Astrocyte (in vitro differentiated cells and primary cell): ENCODE results near the gene SEMA3G. TPM values are rescaled to one million over a fixed set of nuclear protein-coding genes. Genes with fewer than 3 reads are reported as not detected.

Experiments used
- DNase-seq: peaks from one replicate; pipeline ENCODE4 v3.0.0-alpha.2; 2010; ENCODE audit warnings: low read depth
- FAIRE-seq: peaks from 2 replicates; lab custom pipeline; 2011; peaks lifted over from hg19 to GRCh38; lab: Jason Lieb, UNC
- H2AFZ ChIP-seq: 2 replicates; pipeline ENCODE4 v1.6.0; 2012; ENCODE audit warnings: low read depth, low read length, inconsistent platforms
- H3K27ac ChIP-seq: 2 replicates; pipeline ENCODE4 v1.5.1; 2011; ENCODE audit warnings: low read depth, low read length, inconsistent platforms
- H3K27me3 ChIP-seq: 2 replicates; pipeline ENCODE4 v1.6.0; 2011; ENCODE audit warnings: low read length, inconsistent platforms; ENCODE audit not compliant: insufficient read depth
- H3K36me3 ChIP-seq: 2 replicates; pipeline ENCODE4 v1.5.1; 2011; ENCODE audit warnings: low read length, inconsistent platforms; ENCODE audit not compliant: insufficient read depth
- H3K4me1 ChIP-seq: 2 replicates; pipeline ENCODE4 v1.5.1; 2011; ENCODE audit warnings: low read length, inconsistent platforms; ENCODE audit not compliant: insufficient read depth
- H3K4me2 ChIP-seq: 2 replicates; pipeline ENCODE4 v1.6.0; 2012; ENCODE audit warnings: low read length, inconsistent platforms
- H3K4me3 ChIP-seq: 2 replicates; pipeline ENCODE4 v1.5.1; 2011; ENCODE audit warnings: low read depth, mild to moderate bottlenecking, low read length, inconsistent platforms; ENCODE audit not compliant: insufficient read depth
- H3K79me2 ChIP-seq: 2 replicates; pipeline ENCODE4 v1.6.0; 2012; ENCODE audit warnings: mild to moderate bottlenecking, low read length, inconsistent platforms; ENCODE audit not compliant: insufficient read depth
- H3K9ac ChIP-seq: 2 replicates; pipeline ENCODE4 v1.6.0; 2012; ENCODE audit warnings: mild to moderate bottlenecking, low read length, inconsistent platforms
- H3K9me3 ChIP-seq: 2 replicates; pipeline ENCODE4 v1.5.1; 2012; ENCODE audit warnings: low read depth, mild to moderate bottlenecking, low read length, inconsistent platforms; ENCODE audit not compliant: insufficient read depth
- H4K20me1 ChIP-seq: 2 replicates; pipeline ENCODE4 v1.6.0; 2012; ENCODE audit warnings: low read length, inconsistent platforms; ENCODE audit not compliant: insufficient read depth
- H3K27ac Mint-ChIP-seq: one replicate; pipeline ENCODE4 v1.8.0; 2021; ENCODE audit warnings: mild to moderate bottlenecking, mixed read lengths; ENCODE audit not compliant: unreplicated experiment
- H3K27me3 Mint-ChIP-seq: one replicate; pipeline ENCODE4 v1.8.0; 2021; ENCODE audit warnings: low read depth, mixed read lengths; ENCODE audit not compliant: unreplicated experiment
- H3K36me3 Mint-ChIP-seq: one replicate; pipeline ENCODE4 v1.8.0; 2021; ENCODE audit warnings: low read depth, mixed read lengths; ENCODE audit not compliant: unreplicated experiment
- H3K4me1 Mint-ChIP-seq: one replicate; pipeline ENCODE4 v1.8.0; 2021; ENCODE audit warnings: low read depth, mixed read lengths; ENCODE audit not compliant: unreplicated experiment
- H3K4me3 Mint-ChIP-seq: one replicate; pipeline ENCODE4 v1.8.0; 2021; ENCODE audit warnings: mild to moderate bottlenecking, moderate library complexity, mixed read lengths; ENCODE audit not compliant: unreplicated experiment
- H3K9me3 Mint-ChIP-seq: one replicate; pipeline ENCODE4 v1.8.0; 2021; ENCODE audit warnings: mild to moderate bottlenecking, mixed read lengths; ENCODE audit not compliant: unreplicated experiment
- CTCF ChIP-seq: IDR thresholded peaks from 2 replicates; pipeline ENCODE4 v1.5.1; 2011; ENCODE audit warnings: low read depth, mild to moderate bottlenecking, inconsistent platforms, low read length, moderate library complexity; ENCODE audit not compliant: insufficient read depth
- EZH2 ChIP-seq: IDR thresholded peaks from 2 replicates; pipeline ENCODE4 v1.6.1; 2012; ENCODE audit warnings: mild to moderate bottlenecking, low read length, inconsistent platforms; ENCODE audit not compliant: insufficient read depth
- total RNA-seq: library from RNA; stranded (reverse); gene quantifications from 2 replicates; pipeline ENCODE4 v1.2.1, GENCODE V29; 2021

Gene SEMA3G
- total RNA-seq, 1 donor from 2014 or later, result 0.09 TPM

DNA sequence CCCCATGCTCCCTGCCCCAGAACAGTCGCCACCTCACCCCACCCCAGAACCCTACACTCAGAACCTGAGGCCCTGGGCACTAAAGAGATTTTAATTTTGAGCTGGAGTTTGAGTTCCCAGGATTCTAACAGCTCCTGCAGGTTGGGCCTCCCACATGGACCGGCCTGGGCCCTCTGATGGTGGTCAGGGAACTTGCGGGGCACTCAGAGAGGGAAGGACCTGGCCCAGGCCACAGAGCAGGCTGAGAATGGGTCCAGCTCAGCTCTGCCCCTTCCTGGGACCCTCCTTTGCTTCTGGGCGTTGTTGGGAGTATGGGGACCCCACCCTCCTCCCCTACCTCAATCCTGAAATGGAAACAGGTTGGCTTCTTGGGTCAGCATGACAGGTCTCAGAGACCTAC lies 1.1 kb upstream of the SEMA3G start:
- no peaks in the 10 kb centered on the region for H4K20me1 ChIP-seq
- no peak for FAIRE-seq
- Mint-ChIP-seq H3K36me3 (peaks cover 3% of the 10 kb centered on the region), H3K4me1 (no peaks in the 10 kb centered on the region), H3K27ac (no peak overlapping the region), H3K9me3 (no peaks in the 10 kb centered on the region), H3K4me3 (no peak overlapping the region), H3K27me3 (peaks cover 22% of the 10 kb centered on the region)
- H3K4me1 ChIP-seq, result peaks cover 9% of the 10 kb centered on the region
- H3K36me3 ChIP-seq, result no peaks in the 10 kb centered on the region
- no peaks in the 10 kb centered on the region for H3K27me3 ChIP-seq
- TF ChIP-seq EZH2, result no peak
- no peak for TF ChIP-seq CTCF
- no peaks in the 10 kb centered on the region for H3K79me2 ChIP-seq
- H3K9ac ChIP-seq, result no peak overlapping the region
- no peak for DNase-seq
- no peak overlapping the region for H3K4me3 ChIP-seq
- H3K9me3 ChIP-seq, result no peaks in the 10 kb centered on the region
- H3K27ac ChIP-seq, result no peak overlapping the region
- H2AFZ ChIP-seq, result no peak overlapping the region
- H3K4me2 ChIP-seq, result no peak overlapping the region

DNA sequence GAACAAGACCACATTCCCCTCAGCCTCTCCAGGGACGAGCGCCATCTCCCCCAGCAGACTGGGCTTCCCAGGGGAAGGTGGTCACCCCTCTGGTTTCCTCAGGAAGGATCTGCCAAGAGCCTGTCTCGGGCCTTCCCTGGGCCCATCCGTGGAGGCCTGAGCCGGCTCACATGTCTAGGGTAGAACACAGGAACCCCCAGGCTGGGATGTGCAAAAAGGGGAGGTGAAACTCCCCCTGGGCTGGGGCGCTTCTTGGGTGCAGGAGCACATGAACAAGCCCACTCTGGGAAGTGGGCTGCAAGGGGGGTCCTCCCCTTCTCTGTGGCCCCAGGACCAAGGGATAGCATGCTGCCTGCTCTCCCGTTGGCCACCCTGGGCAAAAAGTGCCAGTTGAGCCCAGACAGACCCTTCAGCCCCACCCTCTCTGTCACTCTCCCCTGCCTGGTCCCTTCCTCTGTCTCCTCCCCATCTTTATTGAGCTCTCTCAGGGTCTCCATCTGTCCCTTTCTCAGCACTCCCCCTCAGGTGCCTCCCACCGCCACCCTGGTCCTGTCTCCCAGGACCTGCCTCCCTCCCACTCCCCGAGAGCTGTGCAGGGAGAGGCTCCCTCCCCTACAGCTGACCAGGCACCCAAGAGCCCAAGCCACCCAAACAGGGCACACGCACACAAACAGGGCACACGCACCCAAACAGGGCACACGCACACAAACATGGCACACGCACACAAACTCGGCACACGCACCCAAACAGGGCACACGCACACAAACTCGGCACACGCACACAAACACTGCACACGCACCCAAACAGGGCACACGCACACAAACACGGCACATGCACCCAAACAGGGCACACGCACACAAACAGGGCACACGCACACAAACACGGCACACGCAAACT lies 864 bp downstream of the SEMA3G start:
- H3K27me3 ChIP-seq, result no peaks in the 10 kb centered on the region
- Mint-ChIP-seq H3K36me3 (peaks cover 3% of the 10 kb centered on the region), H3K9me3 (no peaks in the 10 kb centered on the region), H3K27ac (no peak overlapping the region), H3K4me3 (no peak overlapping the region), H3K4me1 (no peaks in the 10 kb centered on the region), H3K27me3 (peaks cover 25% of the 10 kb centered on the region)
- H3K4me1 ChIP-seq, result no peaks in the 10 kb centered on the region
- no peaks in the 10 kb centered on the region for H3K79me2 ChIP-seq
- no peaks in the 10 kb centered on the region for H4K20me1 ChIP-seq
- TF ChIP-seq EZH2, result no peak
- TF ChIP-seq CTCF, result no peak
- H3K36me3 ChIP-seq, result no peaks in the 10 kb centered on the region
- DNase-seq (no peak), FAIRE-seq (no peak)
- no peak overlapping the region for H2AFZ ChIP-seq
- no peak overlapping the region for H3K4me2 ChIP-seq
- H3K9ac ChIP-seq, result no peak overlapping the region
- no peak overlapping the region for H3K4me3 ChIP-seq
- H3K9me3 ChIP-seq, result no peaks in the 10 kb centered on the region
- no peak overlapping the region for H3K27ac ChIP-seq

GRCh38 chr3:52443268-52443610 lies 1.7 kb downstream of the SEMA3G start:
- Mint-ChIP-seq H3K27ac (no peak overlapping the region), H3K4me3 (no peak overlapping the region), H3K36me3 (no peaks in the 10 kb centered on the region), H3K9me3 (no peaks in the 10 kb centered on the region), H3K27me3 (peaks cover 21% of the 10 kb centered on the region), H3K4me1 (no peaks in the 10 kb centered on the region)
- Histone ChIP-seq H4K20me1 (no peaks in the 10 kb centered on the region), H3K9ac (no peak overlapping the region), H3K36me3 (no peaks in the 10 kb centered on the region), H3K79me2 (no peaks in the 10 kb centered on the region), H3K4me3 (no peak overlapping the region), H3K4me2 (no peak overlapping the region), H3K9me3 (no peaks in the 10 kb centered on the region), H2AFZ (no peak overlapping the region), H3K4me1 (no peaks in the 10 kb centered on the region), H3K27ac (no peak overlapping the region), H3K27me3 (no peaks in the 10 kb centered on the region)
- TF ChIP-seq CTCF, result no peak
- no peak for TF ChIP-seq EZH2
- DNase-seq, result no peak
- no peak for FAIRE-seq
